Natural killer cell (primary cell): ENCODE results near the gene LEFTY2. TPM values are rescaled to one million over a fixed set of nuclear protein-coding genes. Genes with fewer than 3 reads are reported as not detected.

ENCODE experiments used
- ATAC-seq, 3 donors: fragments of 150-1000 bp in 2 of 3; fragments of 200-7000 bp in 1 of 3; cut with Tn5 transposase; 1 replicate in 1 of 3; 2 replicates in 2 of 3; pipeline ENCODE4 v1.10.0; 2021; ENCODE audit warnings: mild to moderate bottlenecking in 2 of 3, moderate library complexity in 2 of 3
- DNase-seq, 2 donors: peaks; one replicate each; pipeline versions ENCODE4 v3.0.0 to v3.0.0-alpha.2; 2013 to 2021; ENCODE audit warnings: mixed read lengths in 1 of 2
- H3K27ac ChIP-seq: one replicate; pipeline ENCODE4 v1.5.1; 2013; ENCODE audit warnings: mild to moderate bottlenecking, low read length
- H3K27me3 ChIP-seq: one replicate; pipeline ENCODE4 v1.6.1; 2013; ENCODE audit warnings: low read length; ENCODE audit not compliant: control insufficient read depth, insufficient read depth
- H3K36me3 ChIP-seq: one replicate; pipeline ENCODE4 v1.6.1; 2013; ENCODE audit warnings: low read length; ENCODE audit not compliant: control insufficient read depth, insufficient read depth
- H3K4me1 ChIP-seq: one replicate; pipeline ENCODE4 v1.6.1; 2013; ENCODE audit warnings: low read length; ENCODE audit not compliant: control insufficient read depth, insufficient read depth
- H3K4me3 ChIP-seq: one replicate; pipeline ENCODE4 v1.5.1; 2013; ENCODE audit warnings: low read length
- H3K9me3 ChIP-seq: one replicate; pipeline ENCODE4 v1.6.1; 2013; ENCODE audit warnings: low read length; ENCODE audit not compliant: control insufficient read depth, insufficient read depth
- H3K27ac Mint-ChIP-seq, 2 donors: one replicate each; pipeline ENCODE4 v1.8.0; 2022; ENCODE audit warnings: mild to moderate bottlenecking in 2 of 2, mixed read lengths in 2 of 2, moderate library complexity in 1 of 2
- H3K27me3 Mint-ChIP-seq, 2 donors: one replicate each; pipeline ENCODE4 v1.8.0; 2022; ENCODE audit warnings: low read depth in 2 of 2, mixed read lengths in 2 of 2
- H3K36me3 Mint-ChIP-seq: one replicate; pipeline ENCODE4 v1.8.0; 2022; ENCODE audit warnings: mixed read lengths
- H3K4me1 Mint-ChIP-seq, 2 donors: one replicate each; pipeline ENCODE4 v1.8.0; 2022; ENCODE audit warnings: mixed read lengths in 2 of 2
- H3K4me3 Mint-ChIP-seq: one replicate; pipeline ENCODE4 v1.8.0; 2022; ENCODE audit warnings: mild to moderate bottlenecking, moderate library complexity, mixed read lengths
- H3K9me3 Mint-ChIP-seq, 2 donors: one replicate each; pipeline ENCODE4 v1.8.0; 2022; ENCODE audit warnings: mixed read lengths in 2 of 2
- WGBS: methylation state at CpG from one replicate; pipeline ENCODE4 v1.1.7; 2013; ENCODE audit warnings: missing lambda C conversion rate; ENCODE audit not compliant: insufficient coverage; 5-methylcytosine and 5-hydroxymethylcytosine counted together
- intact Hi-C: fragments of 100-400 bp; cut with micrococcal nuclease; formaldehyde crosslinking; loops from one replicate; pipeline ENCODE4 v1.14.2; 2022
- total RNA-seq, 4 donors: library from RNA; stranded (reverse); fragments of 120-200 nt in 1 of 4; gene quantifications; one replicate each; pipeline versions ENCODE4 v1.2.3 to v1.2.4, GENCODE V29; 2013 to 2022
- TF ChIP-seq, protein P1 (sequence below): fragments of 200-600 bp; IDR thresholded peaks from one replicate; pipeline ENCODE4 v1.8.0; 2022; ENCODE audit warnings: antibody characterized with exemption

Gene LEFTY2
- total RNA-seq, 3 donors from 2014 or later (not counting 1 experiment from before 2014, with no cell fraction given): not detected

DNA sequence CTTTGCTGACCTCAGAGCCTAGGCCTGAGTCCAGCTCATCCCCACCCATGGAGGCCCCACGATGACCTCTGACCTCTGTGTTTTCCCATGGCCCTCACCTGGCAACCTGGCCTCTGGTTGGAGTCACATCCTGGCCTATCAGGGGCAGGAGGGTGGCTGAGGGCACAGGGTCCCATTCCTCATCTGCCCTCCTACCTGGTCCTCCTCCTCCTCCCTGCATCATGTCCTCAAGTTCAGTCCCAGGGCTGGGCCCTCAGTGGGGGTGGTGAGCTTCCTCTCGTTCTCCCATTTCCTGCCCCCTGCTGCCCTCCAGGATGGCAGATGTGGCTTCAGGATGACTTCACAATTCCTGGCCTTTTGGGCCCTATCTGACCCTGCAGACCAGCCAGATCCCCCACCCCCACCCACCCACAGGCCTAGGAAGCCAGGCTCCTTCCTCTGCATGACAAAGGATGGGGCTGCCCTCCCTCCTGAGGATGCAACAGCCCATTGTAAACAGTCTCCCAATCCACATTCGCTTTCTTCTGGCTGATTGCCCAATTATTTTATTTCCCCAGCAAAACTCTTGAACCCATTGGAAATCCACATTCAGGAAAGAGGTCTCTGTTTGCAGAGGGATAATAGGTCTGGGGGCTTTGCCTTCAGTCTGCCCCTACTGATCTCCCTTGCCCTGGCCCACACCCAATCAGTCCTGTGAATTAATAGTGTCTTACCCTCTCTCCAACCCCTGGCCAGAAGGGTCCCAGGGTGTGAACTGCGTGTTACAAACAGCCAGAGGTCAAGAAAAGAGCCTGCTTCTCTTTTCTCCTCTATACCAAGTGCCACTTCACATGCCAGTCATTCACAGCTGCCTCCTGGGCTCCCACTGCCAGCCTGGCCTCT, 41.7 kb downstream of the LEFTY2 start:
- H3K9me3 ChIP-seq: no peaks in the 10 kb centered on the region
- no peak overlapping the region for H3K4me3 Mint-ChIP-seq
- TF ChIP-seq, protein P1, sequence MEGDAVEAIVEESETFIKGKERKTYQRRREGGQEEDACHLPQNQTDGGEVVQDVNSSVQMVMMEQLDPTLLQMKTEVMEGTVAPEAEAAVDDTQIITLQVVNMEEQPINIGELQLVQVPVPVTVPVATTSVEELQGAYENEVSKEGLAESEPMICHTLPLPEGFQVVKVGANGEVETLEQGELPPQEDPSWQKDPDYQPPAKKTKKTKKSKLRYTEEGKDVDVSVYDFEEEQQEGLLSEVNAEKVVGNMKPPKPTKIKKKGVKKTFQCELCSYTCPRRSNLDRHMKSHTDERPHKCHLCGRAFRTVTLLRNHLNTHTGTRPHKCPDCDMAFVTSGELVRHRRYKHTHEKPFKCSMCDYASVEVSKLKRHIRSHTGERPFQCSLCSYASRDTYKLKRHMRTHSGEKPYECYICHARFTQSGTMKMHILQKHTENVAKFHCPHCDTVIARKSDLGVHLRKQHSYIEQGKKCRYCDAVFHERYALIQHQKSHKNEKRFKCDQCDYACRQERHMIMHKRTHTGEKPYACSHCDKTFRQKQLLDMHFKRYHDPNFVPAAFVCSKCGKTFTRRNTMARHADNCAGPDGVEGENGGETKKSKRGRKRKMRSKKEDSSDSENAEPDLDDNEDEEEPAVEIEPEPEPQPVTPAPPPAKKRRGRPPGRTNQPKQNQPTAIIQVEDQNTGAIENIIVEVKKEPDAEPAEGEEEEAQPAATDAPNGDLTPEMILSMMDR: no peak
- H3K27me3 Mint-ChIP-seq: peaks cover 0 to 6% of the 10 kb centered on the region in 2 donors
- peaks cover 34% of the 10 kb centered on the region for H3K4me1 ChIP-seq
- H3K27ac Mint-ChIP-seq: peak overlapping the region in 1 of 2 donors; percentile 64
- peaks cover 22 to 25% of the 10 kb centered on the region in 2 donors for H3K4me1 Mint-ChIP-seq
- H3K27ac ChIP-seq: no peak overlapping the region
- no peaks in the 10 kb centered on the region for H3K36me3 ChIP-seq
- no peaks in the 10 kb centered on the region for H3K9me3 Mint-ChIP-seq
- no peaks in the 10 kb centered on the region for H3K36me3 Mint-ChIP-seq
- ATAC-seq: no peak
- no peak overlapping the region for H3K4me3 ChIP-seq
- intact Hi-C loops: loop anchor here (5.0 kb wide), 2 partner anchors 98 to 122 kb away; partner anchors contain the start of genes SDE2 and SRP9
- no peak for DNase-seq
- 88% methylated on average over 4 of the region's 4 CpGs for WGBS
- H3K27me3 ChIP-seq: no peaks in the 10 kb centered on the region

DNA sequence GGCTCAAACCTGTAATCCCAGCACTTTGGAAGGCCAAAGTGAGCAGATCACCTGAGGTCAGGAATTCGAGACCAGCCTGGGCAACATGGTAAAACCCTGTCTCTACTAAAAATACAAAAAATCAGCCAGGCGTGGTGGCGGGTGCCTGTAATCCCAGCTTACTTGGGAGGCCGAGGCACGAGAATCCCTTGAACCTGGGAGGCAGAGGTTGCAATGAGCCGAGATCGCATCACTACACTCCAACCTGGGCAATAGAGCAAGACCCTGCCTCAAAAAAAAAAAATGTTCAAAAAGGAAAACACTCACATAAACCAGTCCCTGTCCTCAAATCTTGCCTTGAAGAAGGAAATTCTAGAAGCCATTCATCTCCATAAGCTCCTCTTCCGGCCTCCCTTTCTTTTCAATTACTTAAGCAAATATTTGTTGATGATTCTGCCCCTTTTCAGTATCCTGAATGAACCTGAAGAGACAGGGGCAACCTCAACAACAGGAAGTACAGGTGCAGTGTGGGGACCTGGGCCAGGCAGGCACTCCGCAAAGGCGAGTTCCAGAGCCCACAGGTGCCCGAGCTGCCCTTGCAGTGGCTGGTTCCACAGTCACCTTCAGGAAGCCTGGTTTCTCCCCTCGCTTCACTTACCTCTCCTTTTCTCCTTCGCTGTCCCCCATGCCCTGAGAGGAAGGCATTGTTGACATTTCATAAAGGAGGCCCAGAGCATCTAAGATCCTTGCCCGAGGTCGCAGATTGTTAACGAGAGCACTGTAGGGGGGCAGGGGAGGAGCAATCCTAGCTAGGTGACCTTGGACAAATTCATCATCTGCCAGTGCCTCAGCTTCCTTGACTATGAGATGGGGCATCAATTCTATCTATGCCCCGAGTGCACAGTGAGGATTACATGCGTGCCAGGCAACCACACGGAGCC, 43.2 kb downstream of the LEFTY2 start:
- intact Hi-C loops: loop anchor here (1.0 to 5.0 kb wide), 3 partner anchors 16 to 121 kb away; partner anchors contain the start of genes SDE2, SRP9 and TMEM63A
- peaks cover 22 to 25% of the 10 kb centered on the region in 2 donors for H3K4me1 Mint-ChIP-seq

DNA sequence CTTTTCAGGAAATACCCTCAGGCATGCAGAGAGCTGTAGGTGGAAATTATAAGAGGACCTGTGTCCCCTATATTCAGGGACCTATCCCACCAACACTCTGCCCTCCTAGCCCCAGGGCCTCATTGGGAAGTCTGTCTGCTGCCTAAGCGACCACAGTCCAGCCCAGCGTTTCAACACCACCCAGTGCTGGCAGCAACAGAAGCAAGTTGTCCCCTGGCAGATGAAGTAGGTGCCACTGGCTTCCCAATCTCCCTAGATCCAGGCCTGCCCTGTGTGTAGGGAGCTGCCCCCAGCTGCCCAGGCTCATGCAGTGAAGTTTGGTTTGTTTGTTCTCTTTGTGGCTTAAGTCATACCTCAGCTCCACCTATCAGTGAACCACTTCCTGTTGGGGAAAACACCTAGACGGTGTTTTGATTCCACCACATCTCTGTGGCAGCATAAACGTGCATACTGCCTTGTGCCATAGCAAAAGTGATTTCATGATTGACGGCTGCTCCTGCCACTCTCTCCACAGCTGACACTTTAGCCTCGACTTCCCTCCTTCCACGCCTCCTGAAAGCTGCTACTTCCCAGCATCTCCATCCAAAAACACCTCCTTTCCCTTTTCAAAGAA, 44.0 kb downstream of the LEFTY2 start:
- 5% methylated on average over 7 of the region's 7 CpGs for WGBS
- H3K9me3 Mint-ChIP-seq: no peaks in the 10 kb centered on the region
- peaks cover 22 to 25% of the 10 kb centered on the region in 2 donors for H3K4me1 Mint-ChIP-seq
- Histone ChIP-seq H3K36me3 (no peaks in the 10 kb centered on the region), H3K9me3 (no peaks in the 10 kb centered on the region), H3K4me1 (peaks cover 34% of the 10 kb centered on the region), H3K27ac (peak overlapping the region; percentile 81), H3K27me3 (no peaks in the 10 kb centered on the region), H3K4me3 (no peak overlapping the region)
- peaks cover 0 to 6% of the 10 kb centered on the region in 2 donors for H3K27me3 Mint-ChIP-seq
- intact Hi-C loops: loop anchor here (1.0 to 5.0 kb wide), 3 partner anchors 15 to 120 kb away; partner anchors contain the start of genes SDE2, SRP9 and TMEM63A
- DNase-seq (peak; percentile 48 to 94), ATAC-seq (peak; percentile 95 to 99 (median 97))
- TF ChIP-seq, protein P1: no peak
- peak overlapping the region; percentile 84 to 87 for H3K27ac Mint-ChIP-seq
- peak overlapping the region; percentile 75 for H3K4me3 Mint-ChIP-seq
- no peaks in the 10 kb centered on the region for H3K36me3 Mint-ChIP-seq

More for the DNA sequence above, 43.2 kb downstream of the LEFTY2 start:
- Histone ChIP-seq H3K27me3 (no peaks in the 10 kb centered on the region), H3K4me3 (no peak overlapping the region), H3K27ac (peak overlapping the region; percentile 81), H3K9me3 (no peaks in the 10 kb centered on the region), H3K4me1 (peaks cover 34% of the 10 kb centered on the region), H3K36me3 (no peaks in the 10 kb centered on the region)
- Mint-ChIP-seq H3K36me3 (no peaks in the 10 kb centered on the region), H3K27ac (peak overlapping the region; percentile 84 to 87), H3K4me3 (peak overlapping the region; percentile 75), H3K9me3 (no peaks in the 10 kb centered on the region), H3K27me3 (peaks cover 0 to 6% of the 10 kb centered on the region in 2 donors)
- DNase-seq (peak in 1 of 2 donors; percentile 73), ATAC-seq (no peak)
- WGBS: 74% methylated on average over 19 of the region's 19 CpGs
- TF ChIP-seq, protein P1: no peak
